ENCODE measurements around the gene SLC28A3.

Gene SLC28A3

DNA sequence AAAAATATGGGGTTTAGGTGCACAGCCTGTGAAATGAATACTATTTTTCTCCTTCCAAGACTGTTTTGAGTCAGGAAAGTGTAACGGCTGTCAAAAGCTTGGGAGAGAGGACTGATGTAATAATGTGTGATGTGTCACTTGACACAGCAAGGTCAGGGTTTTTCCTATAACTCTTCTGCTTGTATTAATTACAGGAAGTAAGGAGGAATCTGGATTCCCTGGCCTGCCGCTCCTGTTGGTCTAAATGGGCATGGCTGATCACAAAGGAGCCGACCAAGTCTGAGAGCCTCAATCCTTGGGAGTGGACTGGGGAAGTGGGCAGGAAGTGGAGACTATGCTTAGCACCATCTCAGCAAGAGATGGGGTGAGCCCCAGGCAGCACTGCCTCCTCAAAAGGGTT, 16.7 kb upstream of the SLC28A3 start:
- in situ Hi-C loops (cut with HindIII; ENCODE audit: low pct_ligation_motif_present, low sequenced_read_pairs), result no loop called here
- H3K4me3 ChIP-seq (ENCODE audit: low read depth, low read length), result no peak overlapping the region
- H3K27ac ChIP-seq, result no peak overlapping the region
- TF ChIP-seq, protein P1, sequence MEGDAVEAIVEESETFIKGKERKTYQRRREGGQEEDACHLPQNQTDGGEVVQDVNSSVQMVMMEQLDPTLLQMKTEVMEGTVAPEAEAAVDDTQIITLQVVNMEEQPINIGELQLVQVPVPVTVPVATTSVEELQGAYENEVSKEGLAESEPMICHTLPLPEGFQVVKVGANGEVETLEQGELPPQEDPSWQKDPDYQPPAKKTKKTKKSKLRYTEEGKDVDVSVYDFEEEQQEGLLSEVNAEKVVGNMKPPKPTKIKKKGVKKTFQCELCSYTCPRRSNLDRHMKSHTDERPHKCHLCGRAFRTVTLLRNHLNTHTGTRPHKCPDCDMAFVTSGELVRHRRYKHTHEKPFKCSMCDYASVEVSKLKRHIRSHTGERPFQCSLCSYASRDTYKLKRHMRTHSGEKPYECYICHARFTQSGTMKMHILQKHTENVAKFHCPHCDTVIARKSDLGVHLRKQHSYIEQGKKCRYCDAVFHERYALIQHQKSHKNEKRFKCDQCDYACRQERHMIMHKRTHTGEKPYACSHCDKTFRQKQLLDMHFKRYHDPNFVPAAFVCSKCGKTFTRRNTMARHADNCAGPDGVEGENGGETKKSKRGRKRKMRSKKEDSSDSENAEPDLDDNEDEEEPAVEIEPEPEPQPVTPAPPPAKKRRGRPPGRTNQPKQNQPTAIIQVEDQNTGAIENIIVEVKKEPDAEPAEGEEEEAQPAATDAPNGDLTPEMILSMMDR (IDR thresholded peaks at IDR 0.05; ENCODE audit: low read depth, low read length, missing control alignments), result no peak
- peak; percentile 34 for DNase-seq
- H3K27me3 ChIP-seq (replicated peaks), result no peaks in the 10 kb centered on the region
- no peaks in the 10 kb centered on the region for H3K36me3 ChIP-seq (replicated peaks)

DNA sequence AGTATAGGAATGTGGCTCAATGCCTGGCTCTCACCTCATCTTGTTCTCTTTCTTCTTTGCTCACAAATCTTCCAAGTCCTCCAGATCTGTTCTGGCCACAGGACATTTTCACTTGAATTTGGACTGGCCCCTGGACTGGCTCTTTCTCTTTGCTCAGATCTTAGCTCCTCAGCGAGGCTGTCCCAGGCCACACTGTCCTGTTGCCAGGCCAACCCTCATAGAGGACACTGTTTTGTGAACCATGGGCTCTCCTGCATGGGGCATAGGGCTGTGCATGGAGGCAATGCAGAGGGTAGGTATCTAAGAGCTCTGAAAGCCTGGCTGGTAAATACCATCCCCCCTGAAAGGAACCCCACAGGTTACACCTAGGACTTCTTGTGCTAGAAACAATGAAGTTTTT, 13.5 kb upstream of the SLC28A3 start:
- Histone ChIP-seq H3K36me3 (replicated peaks) (no peaks in the 10 kb centered on the region), H3K27me3 (replicated peaks) (no peaks in the 10 kb centered on the region), H3K27ac (no peak overlapping the region), H3K4me3 (ENCODE audit: low read depth, low read length) (no peak overlapping the region)
- in situ Hi-C loops (cut with HindIII; ENCODE audit: low pct_ligation_motif_present, low sequenced_read_pairs), result no loop called here
- TF ChIP-seq, protein P1 (IDR thresholded peaks at IDR 0.05; ENCODE audit: low read depth, low read length, missing control alignments), result no peak
- no peak for DNase-seq

DNA sequence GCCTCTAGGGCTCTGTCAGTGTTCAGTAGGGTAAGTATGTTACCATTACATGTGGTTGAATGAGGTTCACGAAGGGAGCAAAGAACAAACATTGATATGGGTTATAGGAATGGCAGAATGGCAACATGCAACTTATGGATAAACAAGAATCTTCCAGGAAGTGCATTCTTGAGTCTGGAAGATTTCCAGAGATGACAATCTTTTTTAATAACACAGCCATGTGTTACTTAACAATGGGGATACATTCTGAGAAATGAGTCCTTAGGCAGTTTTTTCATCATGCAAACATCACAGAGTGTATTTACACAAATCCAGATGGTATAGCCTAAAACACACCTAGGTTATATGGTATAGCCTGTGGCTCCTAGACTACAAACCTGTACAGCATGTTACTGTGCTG, 9.1 kb upstream of the SLC28A3 start:
- H3K27ac ChIP-seq, result no peak overlapping the region
- DNase-seq, result no peak
- in situ Hi-C loops (cut with HindIII; ENCODE audit: low pct_ligation_motif_present, low sequenced_read_pairs), result no loop called here
- TF ChIP-seq, protein P1 (IDR thresholded peaks at IDR 0.05; ENCODE audit: low read depth, low read length, missing control alignments), result no peak
- no peak overlapping the region for H3K4me3 ChIP-seq (ENCODE audit: low read depth, low read length)
- H3K36me3 ChIP-seq (replicated peaks), result no peaks in the 10 kb centered on the region
- H3K27me3 ChIP-seq (replicated peaks), result no peaks in the 10 kb centered on the region

DNA sequence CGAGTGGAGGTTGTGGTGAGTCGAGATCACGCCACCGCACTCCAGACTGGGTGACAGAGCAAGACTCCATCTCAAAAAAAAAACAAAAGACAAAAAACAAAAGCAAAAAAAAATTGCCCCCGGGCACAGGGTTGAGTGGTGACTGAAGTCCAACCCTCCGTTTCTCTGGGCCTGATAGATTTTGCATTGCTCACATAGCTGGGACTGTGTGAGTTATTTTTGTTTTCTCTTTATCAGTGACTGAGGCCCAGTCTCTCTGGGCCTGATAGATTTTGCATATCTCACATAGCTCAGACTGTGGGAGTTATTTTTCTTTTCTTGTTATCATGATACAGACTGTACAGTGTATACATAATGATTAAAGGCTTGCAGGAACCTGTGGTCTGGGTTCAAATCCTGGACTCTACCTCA, 2.6 kb upstream of the SLC28A3 start:
- H3K4me3 ChIP-seq (ENCODE audit: low read depth, low read length), result no peak overlapping the region
- in situ Hi-C loops (cut with HindIII; ENCODE audit: low pct_ligation_motif_present, low sequenced_read_pairs), result no loop called here
- no peaks in the 10 kb centered on the region for H3K36me3 ChIP-seq (replicated peaks)
- peak; percentile 85 for DNase-seq
- peak overlapping the region; percentile 74 for H3K27ac ChIP-seq
- no peaks in the 10 kb centered on the region for H3K27me3 ChIP-seq (replicated peaks)
- TF ChIP-seq, protein P1 (IDR thresholded peaks at IDR 0.05; ENCODE audit: low read depth, low read length, missing control alignments), result no peak

DNA sequence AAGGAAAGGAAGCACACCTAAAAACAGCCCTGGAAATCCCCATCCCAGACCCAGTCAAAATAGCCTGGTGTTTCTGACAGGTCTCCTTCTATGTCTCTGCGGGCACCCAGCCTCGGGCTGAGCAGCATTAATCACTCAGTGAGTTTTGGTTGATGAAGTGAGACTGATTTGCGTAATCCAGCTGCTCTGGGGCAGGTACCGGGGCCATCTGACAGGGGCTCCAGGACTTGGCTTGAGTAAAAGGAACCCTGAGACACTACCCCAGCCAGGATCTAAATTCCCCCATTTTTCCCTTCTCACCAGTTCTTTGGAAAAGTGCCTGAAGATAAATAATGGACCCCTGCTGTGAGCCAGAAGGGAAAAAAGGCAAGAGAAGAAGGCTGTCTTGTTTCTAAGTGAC, 596 bp downstream of the SLC28A3 start:
- in situ Hi-C loops (cut with HindIII; ENCODE audit: low pct_ligation_motif_present, low sequenced_read_pairs), result no loop called here
- Histone ChIP-seq H3K4me3 (ENCODE audit: low read depth, low read length) (no peak overlapping the region), H3K36me3 (replicated peaks) (no peaks in the 10 kb centered on the region), H3K27me3 (replicated peaks) (no peaks in the 10 kb centered on the region), H3K27ac (no peak overlapping the region)
- TF ChIP-seq, protein P1 (IDR thresholded peaks at IDR 0.05; ENCODE audit: low read depth, low read length, missing control alignments), result no peak
- no peak for DNase-seq

DNA sequence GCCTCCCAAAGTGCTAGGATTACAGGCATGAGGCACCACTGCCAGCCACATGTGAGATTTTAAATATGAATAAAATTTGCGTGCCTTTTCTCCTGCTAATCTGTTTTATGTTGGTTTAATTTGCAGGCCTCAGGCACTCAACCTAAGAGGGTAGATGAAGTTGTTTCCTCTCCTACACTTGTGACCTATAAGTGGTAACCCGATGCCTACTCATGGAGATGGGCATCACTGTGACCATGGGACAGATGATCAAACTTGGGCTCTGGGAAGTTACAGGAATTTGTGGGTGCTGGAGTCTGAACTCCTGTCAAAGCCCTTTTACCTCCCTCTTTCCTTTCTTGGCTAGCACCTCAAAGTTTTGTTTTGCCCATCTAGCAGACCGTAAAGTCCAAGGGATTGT, 1.1 kb downstream of the SLC28A3 start:
- no peak for DNase-seq
- in situ Hi-C loops (cut with HindIII; ENCODE audit: low pct_ligation_motif_present, low sequenced_read_pairs), result no loop called here
- TF ChIP-seq, protein P1 (IDR thresholded peaks at IDR 0.05; ENCODE audit: low read depth, low read length, missing control alignments), result no peak
- no peaks in the 10 kb centered on the region for H3K27me3 ChIP-seq (replicated peaks)
- no peak overlapping the region for H3K27ac ChIP-seq
- H3K4me3 ChIP-seq (ENCODE audit: low read depth, low read length), result no peak overlapping the region
- no peaks in the 10 kb centered on the region for H3K36me3 ChIP-seq (replicated peaks)

All from brain microvascular endothelial cell (primary cell).